HG02759 (cell line): Measurements from ENCODE around the gene NR1H3.

ENCODE experiments used
- ATAC-seq: cut with Tn5 transposase; IDR thresholded peaks from one replicate; pipeline ENCODE4 v1.9.1; 2021; ENCODE audit warnings: mild to moderate bottlenecking, moderate library complexity; ENCODE audit not compliant: unreplicated experiment

Gene NR1H3

GRCh38 chr11:47243454-47243853 lies 14.3 kb upstream of the NR1H3 start:
- ATAC-seq = no peak

DNA sequence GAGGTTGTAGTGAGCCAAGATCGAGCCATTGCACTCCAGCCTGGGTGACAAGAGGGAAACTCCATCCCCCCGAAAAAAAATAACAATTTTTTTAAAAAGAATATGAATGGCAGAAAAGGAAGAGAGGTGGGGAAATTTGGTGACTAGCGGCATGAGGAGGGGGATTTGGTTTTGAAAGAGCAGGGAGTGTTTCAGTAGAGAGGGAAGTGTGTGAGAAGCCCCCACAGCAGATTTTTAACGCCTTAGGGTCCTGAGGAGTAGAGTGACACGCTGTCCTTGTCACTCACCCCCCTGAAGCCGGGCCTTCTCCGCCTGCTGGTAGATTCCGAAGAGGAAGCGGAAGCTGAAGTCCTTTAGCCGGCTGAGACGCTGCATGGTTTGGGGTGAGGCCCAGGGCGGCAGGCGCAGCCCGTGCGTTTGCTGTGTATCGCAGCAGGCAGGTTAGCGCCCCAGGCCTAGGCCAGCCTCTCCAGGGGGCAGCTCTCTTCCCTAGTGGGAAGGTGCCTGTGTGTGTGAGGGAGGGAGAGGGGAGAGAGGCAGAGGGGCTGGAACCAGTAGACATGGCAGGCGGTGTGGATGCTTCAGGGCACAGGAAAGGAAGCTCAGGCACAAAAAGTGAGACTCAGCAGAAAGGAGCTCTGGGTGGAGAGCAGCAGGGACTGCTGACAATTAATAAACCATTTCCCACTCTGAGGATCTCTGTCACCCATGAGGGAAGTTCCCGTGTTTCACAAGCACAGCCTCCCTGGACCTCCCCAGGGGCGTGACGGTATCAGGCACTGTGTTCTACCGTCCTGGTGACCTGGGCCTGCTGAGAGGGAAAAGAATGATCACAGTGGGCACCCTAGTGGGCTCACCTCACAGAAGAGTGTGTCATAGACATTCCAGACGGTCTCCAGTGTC lies 13.1 kb upstream of the NR1H3 start:
- ATAC-seq = no peak

- no peak for ATAC-seq
Observed at GRCh38 chr11:47245611-47246357, 12.0 kb upstream of the NR1H3 start.

- ATAC-seq = no peak
Observed at GRCh38 chr11:47247502-47247901, 10.3 kb upstream of the NR1H3 start.

GRCh38 chr11:47248304-47248663 lies 9.5 kb upstream of the NR1H3 start:
- ATAC-seq = peak; percentile 22

- ATAC-seq = peak; percentile 98
Observed at GRCh38 chr11:47248664-47249377, 9.0 kb upstream of the NR1H3 start, which contains the start of gene ACP2. Gene ACP2 (minus strand): TSS chr11:47248814. CDS start chr11:47248789, 25 bp downstream.

GRCh38 chr11:47249378-47249715 lies 8.4 kb upstream of the NR1H3 start:
- no peak for ATAC-seq

DNA sequence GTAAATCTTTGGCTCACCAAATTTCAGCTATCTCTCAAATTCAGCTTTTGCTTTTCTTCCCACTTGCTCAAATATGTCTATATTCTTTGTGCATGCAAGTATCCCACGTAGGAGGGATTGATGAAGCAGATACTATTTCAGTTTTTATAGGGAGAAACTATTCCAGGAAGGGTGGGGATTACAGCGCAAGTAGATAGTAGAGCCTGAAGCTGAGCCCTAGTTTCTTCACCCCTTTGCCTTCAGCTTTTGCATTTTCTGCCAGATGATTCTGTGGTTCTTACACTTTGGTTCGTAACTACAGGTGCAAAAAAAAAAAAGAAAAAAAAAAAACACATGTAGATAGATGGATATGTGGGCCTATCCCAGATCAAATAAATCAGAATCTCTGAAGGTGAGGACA lies 6.0 kb upstream of the NR1H3 start:
- no peak for ATAC-seq

DNA sequence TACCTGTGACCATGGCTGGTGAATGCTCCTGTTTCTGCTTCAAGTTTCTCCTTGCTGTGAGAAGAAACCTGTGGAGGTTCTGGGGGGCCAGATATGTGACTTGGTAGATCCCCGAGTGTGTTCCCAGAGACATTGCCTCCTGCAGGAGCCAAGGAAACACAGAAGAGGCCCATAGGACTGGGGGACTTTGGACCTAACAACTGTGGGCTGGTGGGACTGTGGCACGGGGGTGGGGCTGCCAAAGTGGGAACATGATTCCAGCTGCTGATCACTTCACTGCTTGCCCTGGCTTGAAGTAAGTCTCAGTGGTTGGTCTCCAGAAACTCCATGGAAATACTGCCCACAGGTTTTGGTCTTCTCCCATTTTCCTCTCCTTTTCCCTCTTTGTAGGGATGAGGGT lies 4.1 kb upstream of the NR1H3 start:
- no peak for ATAC-seq

GRCh38 chr11:47254386-47254785 lies 3.4 kb upstream of the NR1H3 start:
- ATAC-seq = no peak

DNA sequence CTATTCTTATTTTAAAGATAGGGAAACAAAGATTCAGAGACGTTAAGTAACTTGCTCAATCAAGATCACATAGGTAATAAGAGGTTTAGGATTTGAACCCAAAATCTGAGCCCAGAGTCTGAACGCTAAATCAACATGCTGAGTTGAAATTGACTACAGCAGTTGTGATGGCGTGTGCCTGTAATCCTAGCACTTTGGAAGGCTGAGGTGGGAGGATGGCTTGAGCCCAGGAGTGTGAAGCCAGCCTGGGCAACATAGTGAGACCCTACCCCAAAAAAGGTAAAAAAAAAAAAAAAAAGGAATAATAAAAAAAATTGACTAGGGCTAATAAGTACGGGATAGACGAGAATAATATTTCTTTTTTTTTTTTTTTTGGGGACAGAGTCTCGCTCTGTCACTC lies 1.4 kb upstream of the NR1H3 start:
- ATAC-seq = no peak

DNA sequence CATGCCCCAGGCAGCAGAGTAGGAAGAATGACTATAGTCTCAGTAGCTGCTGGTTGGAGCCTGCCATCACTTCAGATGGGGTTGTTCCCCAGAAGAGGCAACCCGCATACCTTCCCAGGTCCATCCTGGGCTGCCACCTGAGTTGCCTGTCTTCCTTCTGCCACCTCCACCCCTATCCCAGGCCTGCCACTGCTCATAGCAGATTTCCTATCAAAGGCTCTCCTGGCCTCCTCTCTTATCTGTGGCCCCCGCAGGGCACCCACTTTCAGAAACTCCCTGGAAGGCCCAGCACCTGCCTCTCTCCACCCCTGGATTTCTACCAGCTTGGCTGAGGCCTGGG lies 649 bp upstream of the NR1H3 start:
- ATAC-seq = no peak

- no peak for ATAC-seq
Observed at GRCh38 chr11:47258317-47258902, 614 bp downstream of the NR1H3 start.

DNA sequence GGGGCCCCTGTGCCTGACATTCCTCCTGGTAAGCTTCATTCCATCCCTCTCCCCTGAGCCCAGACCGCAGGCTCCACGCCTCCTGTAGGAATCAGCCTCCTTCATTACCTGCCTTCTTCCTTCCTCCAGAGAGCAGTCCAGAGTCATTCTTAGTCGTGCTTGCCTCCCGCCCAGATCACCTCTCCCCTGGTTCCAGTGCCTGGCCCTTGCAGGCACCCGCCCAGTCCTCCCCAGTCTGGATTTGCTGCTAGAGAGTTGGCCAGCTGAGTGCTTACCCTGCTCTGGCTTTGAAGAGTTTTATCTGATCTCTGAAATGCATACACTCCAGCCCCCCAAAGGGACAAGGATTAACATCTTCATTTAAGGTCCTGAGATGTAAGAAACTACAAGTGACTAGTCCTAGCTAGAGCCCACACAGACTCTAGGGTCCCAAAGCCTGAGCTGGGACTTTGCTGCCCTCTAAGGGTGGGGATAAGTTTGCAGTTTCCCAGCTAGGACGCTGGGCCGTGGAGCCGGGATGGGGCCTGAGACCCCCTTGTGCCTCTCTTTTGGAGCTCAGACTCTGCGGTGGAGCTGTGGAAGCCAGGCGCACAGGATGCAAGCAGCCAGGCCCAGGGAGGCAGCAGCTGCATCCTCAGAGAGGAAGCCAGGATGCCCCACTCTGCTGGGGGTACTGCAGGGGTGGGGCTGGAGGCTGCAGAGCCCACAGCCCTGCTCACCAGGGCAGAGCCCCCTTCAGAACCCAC lies 1.6 kb downstream of the NR1H3 start:
- ATAC-seq = peak; percentile 58

- no peak for ATAC-seq
Observed at GRCh38 chr11:47260366-47260765, 2.6 kb downstream of the NR1H3 start.

- ATAC-seq = no peak
Observed at GRCh38 chr11:47261291-47261800, 3.5 kb downstream of the NR1H3 start.

DNA sequence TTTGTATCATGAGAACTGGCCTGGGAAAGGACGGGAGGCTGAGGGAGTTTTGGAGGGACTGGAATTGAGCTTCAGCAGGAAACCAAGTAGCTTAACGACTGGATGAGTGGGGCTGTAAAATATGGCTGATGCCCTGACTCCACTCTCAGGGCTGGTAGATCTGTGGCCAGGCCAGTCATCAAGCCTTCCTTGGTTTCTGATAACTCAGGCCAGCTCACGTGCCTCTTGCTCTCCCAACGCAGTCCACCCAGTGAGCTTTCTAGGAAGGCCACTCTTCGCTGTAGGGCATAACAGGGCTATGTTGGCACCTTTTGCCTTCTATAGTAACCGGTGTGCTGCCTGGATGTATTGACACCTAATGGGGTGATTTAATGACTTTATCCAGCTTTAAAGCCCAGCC lies 6.3 kb downstream of the NR1H3 start:
- ATAC-seq = no peak

- ATAC-seq = no peak
Observed at GRCh38 chr11:47264521-47264920, 6.7 kb downstream of the NR1H3 start.

GRCh38 chr11:47267876-47268275 lies 10.1 kb downstream of the NR1H3 start:
- no peak for ATAC-seq

GRCh38 chr11:47268448-47269001 lies 10.7 kb downstream of the NR1H3 start:
- ATAC-seq = no peak
